Measurements from ENCODE around the gene SH3BP5L.

DNA sequence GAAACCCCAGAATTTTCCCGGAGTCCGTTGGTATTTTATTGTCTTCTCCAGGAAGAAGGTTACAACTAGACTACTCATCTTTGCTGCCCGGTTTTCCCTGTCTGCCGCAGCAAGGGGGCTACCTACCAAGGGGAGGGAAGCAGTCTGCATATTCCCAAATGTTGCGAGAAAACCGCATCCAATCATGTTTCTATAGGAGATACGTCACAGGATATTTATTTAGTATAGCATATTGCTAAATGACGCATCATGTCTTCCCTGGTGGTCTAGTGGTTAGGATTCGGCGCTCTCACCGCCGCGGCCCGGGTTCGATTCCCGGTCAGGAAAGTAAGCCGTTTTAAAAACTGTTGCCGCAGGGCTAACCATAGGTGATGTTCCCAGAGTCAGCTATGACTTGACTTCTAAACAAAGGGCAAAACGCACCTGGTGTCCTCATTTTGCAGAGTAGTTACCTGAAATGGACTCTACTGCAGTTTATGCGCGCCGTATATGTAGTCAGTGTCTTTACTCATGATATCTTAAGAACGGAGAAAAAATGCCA, 48.3 kb upstream of the SH3BP5L start:
- TF ChIP-seq BHLHE40 (IDR thresholded peaks at IDR 0.05; ENCODE audit: low read length) (no peak), RFX5 (IDR thresholded peaks at IDR 0.05; ENCODE audit: low read depth, low read length) (no peak), SMAD9 (CRISPR knock-in tag; IDR thresholded peaks at IDR 0.05) (no peak), ZNF274 (CRISPR knock-in tag; IDR thresholded peaks at IDR 0.05) (0 out of 2 replicates have a peak, but pooled peaks have one; percentile 1), GABPA (IDR thresholded peaks at IDR 0.05; ENCODE audit: low read depth, low read length) (no peak), GABPA (CRISPR knock-in tag; IDR thresholded peaks at IDR 0.05; ENCODE audit: low read depth) (no peak), ZNF333 (CRISPR knock-in tag; IDR thresholded peaks at IDR 0.05; ENCODE audit: borderline replicate concordance) (no peak), POLR2A (IDR thresholded peaks at IDR 0.05; ENCODE audit: insufficient read depth in 1 of 2, low read depth in 2 of 2, low read length in 2 of 2) (no peak), POLR2AphosphoS5 (IDR thresholded peaks at IDR 0.05; ENCODE audit: low read depth, low read length) (no peak)
- TF ChIP-seq, protein P1, sequence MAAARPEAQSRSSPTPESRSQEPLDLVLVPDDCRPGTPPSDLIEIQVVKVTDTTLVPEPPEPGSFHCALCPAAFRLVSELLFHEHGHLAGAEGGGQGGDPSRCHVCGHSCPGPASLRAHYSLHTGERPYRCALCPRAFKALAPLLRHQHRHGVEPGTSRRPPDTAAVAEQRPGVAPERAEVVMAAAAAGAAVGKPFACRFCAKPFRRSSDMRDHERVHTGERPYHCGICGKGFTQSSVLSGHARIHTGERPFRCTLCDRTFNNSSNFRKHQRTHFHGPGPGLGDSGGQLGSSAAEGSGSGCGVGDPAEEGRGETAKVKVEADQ (CRISPR knock-in tag; IDR thresholded peaks at IDR 0.05; ENCODE audit: borderline replicate concordance) = no peak
